ENCODE measurements around the gene RYR1.
"Not testable (repeated sequence)": the region's sequence is repeated elsewhere in the genome, so short reads cannot be mapped to it uniquely, and the experiment has no call there.

DNA sequence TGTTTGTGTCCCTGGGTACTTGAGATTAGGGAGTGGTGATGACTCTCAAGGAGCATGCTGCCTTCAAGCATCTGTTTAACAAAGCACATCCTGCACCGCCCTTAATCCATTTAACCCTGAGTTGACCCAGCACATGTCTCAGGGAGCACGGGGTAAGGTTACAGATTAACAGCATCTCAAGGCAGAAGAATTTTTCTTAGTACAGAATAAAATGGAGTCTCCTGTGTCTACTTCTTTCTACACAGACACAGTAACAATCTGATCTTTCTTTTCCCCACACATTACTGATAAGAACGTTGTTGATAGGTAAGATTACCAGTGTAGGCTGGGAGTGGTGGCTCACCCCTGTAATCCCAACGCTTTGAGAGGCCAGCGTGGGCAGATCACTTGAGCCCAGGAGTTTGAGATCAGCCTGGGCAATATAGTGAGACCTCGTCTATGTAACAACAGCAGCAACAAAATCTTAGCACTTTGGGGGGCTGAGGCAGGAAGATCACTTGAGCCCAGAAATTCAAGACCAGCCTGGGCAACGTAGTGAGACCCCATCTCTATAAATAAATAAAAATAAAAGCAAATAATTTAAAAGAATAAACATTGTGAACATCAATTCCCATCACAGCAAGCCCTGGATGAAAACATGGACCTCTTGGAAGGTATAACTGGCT is 198.5 kb downstream of the RYR1 start:
- not testable (repeated sequence) for TF ChIP-seq EP300 (IDR thresholded peaks at IDR 0.05; ENCODE audit: low read depth in 2 of 2, low read length in 2 of 2); EP300 (CRISPR knock-in tag; IDR thresholded peaks at IDR 0.05; ENCODE audit: borderline replicate concordance); ZBTB20 (CRISPR knock-in tag; IDR thresholded peaks at IDR 0.05; ENCODE audit: borderline replicate concordance, low read depth); CEBPB (IDR thresholded peaks at IDR 0.05; ENCODE audit: borderline replicate concordance, low read depth, low read length)
- TF ChIP-seq, protein P1, sequence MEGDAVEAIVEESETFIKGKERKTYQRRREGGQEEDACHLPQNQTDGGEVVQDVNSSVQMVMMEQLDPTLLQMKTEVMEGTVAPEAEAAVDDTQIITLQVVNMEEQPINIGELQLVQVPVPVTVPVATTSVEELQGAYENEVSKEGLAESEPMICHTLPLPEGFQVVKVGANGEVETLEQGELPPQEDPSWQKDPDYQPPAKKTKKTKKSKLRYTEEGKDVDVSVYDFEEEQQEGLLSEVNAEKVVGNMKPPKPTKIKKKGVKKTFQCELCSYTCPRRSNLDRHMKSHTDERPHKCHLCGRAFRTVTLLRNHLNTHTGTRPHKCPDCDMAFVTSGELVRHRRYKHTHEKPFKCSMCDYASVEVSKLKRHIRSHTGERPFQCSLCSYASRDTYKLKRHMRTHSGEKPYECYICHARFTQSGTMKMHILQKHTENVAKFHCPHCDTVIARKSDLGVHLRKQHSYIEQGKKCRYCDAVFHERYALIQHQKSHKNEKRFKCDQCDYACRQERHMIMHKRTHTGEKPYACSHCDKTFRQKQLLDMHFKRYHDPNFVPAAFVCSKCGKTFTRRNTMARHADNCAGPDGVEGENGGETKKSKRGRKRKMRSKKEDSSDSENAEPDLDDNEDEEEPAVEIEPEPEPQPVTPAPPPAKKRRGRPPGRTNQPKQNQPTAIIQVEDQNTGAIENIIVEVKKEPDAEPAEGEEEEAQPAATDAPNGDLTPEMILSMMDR (CRISPR knock-in tag; IDR thresholded peaks at IDR 0.05): not testable (repeated sequence)
